ENCODE results near the gene CDC25C. TPM values are rescaled to one million over a fixed set of nuclear protein-coding genes. Genes with fewer than 3 reads are reported as not detected.

Gene CDC25C
- total RNA-seq, 1 experiment from 2014 or later, result 19.3 TPM

- Histone ChIP-seq H3K4me3 (replicated peaks in 1 of 2; ENCODE audit: low read depth in 1 of 2, low read length in 2 of 2) (peak within 1 kb of the TSS; percentile 83 to 98), H3K9ac (ENCODE audit: low read length) (peak within 1 kb of the TSS; percentile 95), H3K9me2 (ENCODE audit: insufficient read depth) (no peaks in the 10 kb centered on the region), H3K79me2 (ENCODE audit: insufficient read depth, low read length) (peaks cover 43% of the 10 kb centered on the region), H4K20me1 (ENCODE audit: insufficient read depth) (0 out of 2 replicates have a peak, but pooled peaks cover 4% of the 10 kb centered on the region), H3K27me3 (ENCODE audit: insufficient read depth, low read length) (no peaks in the 10 kb centered on the region), H3K27ac (ENCODE audit: low read depth, low read length) (peak within 1 kb of the TSS; percentile 90), H3K9me3 (ENCODE audit: control insufficient read depth in 1 of 2, insufficient read depth in 1 of 2, low read depth in 1 of 2, low read length in 2 of 2) (peaks cover 0 to 18% of the 10 kb centered on the region in 2 experiments; a peak in 2 of 4 replicates), H3K4me1 (ENCODE audit: control insufficient read depth in 1 of 2, insufficient read depth in 2 of 2, low read length in 2 of 2) (peaks cover 0 to 13% of the 10 kb centered on the region in 2 experiments; a peak in 2 of 4 replicates), H3K36me3 (ENCODE audit: control insufficient read depth in 1 of 2, insufficient read depth in 2 of 2, low read length in 2 of 2) (peaks cover 6 to 11% of the 10 kb centered on the region in 2 experiments; a peak in 3 of 4 replicates), H3K4me2 (ENCODE audit: low read length) (peak within 1 kb of the TSS; percentile 81), H2AFZ (ENCODE audit: low read depth, low read length, poor library complexity, severe bottlenecking) (no peak within 1 kb of the TSS)
- peak; percentile 76 for DNase-seq (ENCODE audit: low read depth, low spot score)
- ChIA-PET RAD21 (ENCODE audit: low non-redundant PET in 1 of 2, low total read pairs in 2 of 2, uncharacterized antibody in 2 of 2, unreplicated experiment in 2 of 2) (no interaction called here), POLR2A (interaction anchor here (0.6 to 7.0 kb wide), 3 partner anchors 13 to 542 kb away, joined by 3 to 59 read pairs (median 4); partner anchors contain the start of genes CDC23 and FAM53C), CTCF (interaction anchor here (0.7 to 4.6 kb wide), 14 partner anchors 11 to 173 kb away, joined by 3 to 40 read pairs (median 4); partner anchors contain the start of genes CDC23, CDC25C, FAM53C and KIF20A)
- intact Hi-C loops (cut with micrococcal nuclease), result loop anchor here (5.0 kb wide), 1 partner anchor 175 kb away; the partner anchor contains the start of genes BRD8 and KIF20A
- ATAC-seq, result peak; percentile 84
- no TSS peak for BruUV-seq (replicated peaks)
- TF ChIP-seq YY1 (IDR thresholded peaks at IDR 0.05; ENCODE audit: extremely low read depth, insufficient replicate concordance, low read depth, low read length) (peak; percentile 86), ELF1 (IDR thresholded peaks at IDR 0.05; ENCODE audit: borderline replicate concordance, low read depth) (no peak), EZH2phosphoT487 (IDR thresholded peaks at IDR 0.05; ENCODE audit: borderline replicate concordance) (no peak), TCF7L2 (IDR thresholded peaks at IDR 0.05; ENCODE audit: borderline replicate concordance, extremely low read depth, insufficient read depth, insufficient read length) (no peak), CEBPB (IDR thresholded peaks at IDR 0.05; ENCODE audit: low read depth) (no peak), ATF3 (IDR thresholded peaks at IDR 0.05) (no peak), ZBTB33 (IDR thresholded peaks at IDR 0.05; ENCODE audit: extremely low read depth, insufficient replicate concordance, low read length) (peak; percentile 56), POLR2A (IDR thresholded peaks at IDR 0.05; ENCODE audit: borderline replicate concordance, extremely low read depth, insufficient read depth, insufficient read length) (no peak), JUND (IDR thresholded peaks at IDR 0.05) (0 out of 2 replicates have a peak, but pooled peaks have one; percentile 30), SP1 (IDR thresholded peaks at IDR 0.05; ENCODE audit: low read depth) (peak; percentile 56), SRF (IDR thresholded peaks at IDR 0.05; ENCODE audit: low read depth) (peak; percentile 84), ZFX (IDR thresholded peaks at IDR 0.05) (no peak), REST (IDR thresholded peaks at IDR 0.05; ENCODE audit: low read depth) (no peak), CTCF (IDR thresholded peaks at IDR 0.05 in 2 of 3, conservative IDR thresholded peaks at IDR 0.05 in 1 of 3; ENCODE audit: borderline replicate concordance in 1 of 3, insufficient read depth in 1 of 3, low read depth in 2 of 3, low read length in 2 of 3) (peak; percentile 99 to 100 (median 99)), ZNF274 (IDR thresholded peaks at IDR 0.05; ENCODE audit: low read depth, low read length) (no peak), SIN3A (IDR thresholded peaks at IDR 0.05; ENCODE audit: low read depth) (no peak), EGR1 (IDR thresholded peaks at IDR 0.05; ENCODE audit: low read depth) (no peak), RAD21 (IDR thresholded peaks at IDR 0.05; ENCODE audit: low read depth) (0 out of 2 replicates have a peak, but pooled peaks have one; percentile 31), FOSL1 (IDR thresholded peaks at IDR 0.05; ENCODE audit: low read depth) (no peak; the same call in 1 of the 2 replicates)
Measured at GRCh38 chr5:138352071-138352721, 20.6 kb upstream of the CDC25C start, which contains the start of gene KDM3B. Gene KDM3B, plus strand, starts transcription at chr5:138352685. Its CDS starts 111 bp downstream, at chr5:138352796.
